Sigmoid colon (tissue), 4 donors: ENCODE data around the gene PRICKLE2.

ENCODE experiments used
- CTCF ChIP-seq, 4 experiments: fragments of 450-650 bp in 3 of 4; fragments of 200-600 bp in 1 of 4; IDR thresholded peaks; one replicate each; pipeline ENCODE4 v1.5.1; 2016 to 2019; ENCODE audit warnings: antibody characterized with exemption in 4 of 4, mild to moderate bottlenecking in 3 of 4, moderate library complexity in 2 of 4
- EP300 ChIP-seq, 4 donors: sonication (generic); formaldehyde crosslinking; IDR thresholded peaks; one replicate each; pipeline ENCODE4 v1.6.1; 2017; ENCODE audit warnings: antibody characterized with exemption in 4 of 4
- POLR2A ChIP-seq, 2 donors: fragments of 450-650 bp; IDR thresholded peaks; one replicate each; pipeline ENCODE4 v1.6.1; 2016; ENCODE audit warnings: antibody characterized with exemption in 2 of 2, mild to moderate bottlenecking in 2 of 2, moderate library complexity in 2 of 2
- POLR2AphosphoS5 ChIP-seq, 4 donors: sonication (generic); formaldehyde crosslinking; IDR thresholded peaks; one replicate each; pipeline ENCODE4 v1.6.1; 2017; ENCODE audit warnings: antibody characterized with exemption in 4 of 4

GRCh38 chr3:64240396-64240795, 15.1 kb upstream of the PRICKLE2 start:
- TF ChIP-seq CTCF (IDR thresholded peaks at IDR 0.05), result no peak
- no peak for TF ChIP-seq POLR2A (IDR thresholded peaks at IDR 0.05)
- no peak for TF ChIP-seq POLR2AphosphoS5 (IDR thresholded peaks at IDR 0.05)
- no peak for TF ChIP-seq EP300 (IDR thresholded peaks at IDR 0.05)
